Nephron progenitor cell (in vitro differentiated cells): ENCODE results near the gene PSG7.
"Not testable (repeated sequence)": the region's sequence is repeated elsewhere in the genome, so short reads cannot be mapped to it uniquely, and the experiment has no call there.

ENCODE experiments used
- DNase-seq: peaks from one replicate; pipeline ENCODE4 v3.0.0; 2021
- H3K27ac Mint-ChIP-seq: 2 replicates; pipeline ENCODE4 v1.8.0; 2021; ENCODE audit warnings: mild to moderate bottlenecking, moderate library complexity, mixed read lengths
- H3K27me3 Mint-ChIP-seq: 2 replicates; pipeline ENCODE4 v1.8.0; 2021; ENCODE audit warnings: mild to moderate bottlenecking, low read depth, mixed read lengths; ENCODE audit not compliant: poor library complexity
- H3K36me3 Mint-ChIP-seq: 2 replicates; pipeline ENCODE4 v1.8.0; 2021; ENCODE audit warnings: low read depth, mixed read lengths
- H3K4me1 Mint-ChIP-seq: 2 replicates; pipeline ENCODE4 v1.8.0; 2021; ENCODE audit warnings: mixed read lengths
- H3K4me3 Mint-ChIP-seq: 2 replicates; pipeline ENCODE4 v1.8.0; 2021; ENCODE audit warnings: mild to moderate bottlenecking, moderate library complexity, mixed read lengths
- H3K9me3 Mint-ChIP-seq: 2 replicates; pipeline ENCODE4 v1.8.0; 2021; ENCODE audit warnings: mild to moderate bottlenecking, moderate library complexity, mixed read lengths
- TF ChIP-seq, protein P1 (sequence below): fragments of 200-600 bp; sonication (generic); IDR thresholded peaks from 2 replicates; pipeline ENCODE4 v1.5.0; 2021; ENCODE audit warnings: antibody characterized with exemption

The PSG7 gene

DNA sequence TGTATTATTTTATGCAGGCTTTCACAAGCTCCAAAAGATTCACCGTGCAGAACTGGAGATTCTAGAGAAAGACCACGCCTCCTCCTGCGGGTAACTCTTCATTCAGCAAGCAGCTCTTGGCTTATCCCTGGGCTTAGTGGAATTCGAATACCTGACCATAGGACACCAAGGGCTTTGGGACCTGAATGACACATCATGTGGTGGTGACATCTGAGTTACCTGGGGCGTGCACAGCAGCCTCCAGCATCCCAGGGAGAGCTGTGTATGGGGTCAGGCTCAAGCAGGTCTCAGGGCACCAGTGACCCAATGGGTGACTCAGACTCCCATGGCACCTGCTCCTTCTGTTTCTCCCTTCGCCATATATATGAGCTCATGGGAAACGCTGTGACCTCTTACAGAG is 46.6 kb downstream of the PSG7 start:
- not testable (repeated sequence) for H3K36me3 Mint-ChIP-seq, H3K27me3 Mint-ChIP-seq, DNase-seq, H3K27ac Mint-ChIP-seq, H3K4me3 Mint-ChIP-seq, H3K4me1 Mint-ChIP-seq
- H3K9me3 Mint-ChIP-seq, result peaks cover 81% of the 10 kb centered on the region

DNA sequence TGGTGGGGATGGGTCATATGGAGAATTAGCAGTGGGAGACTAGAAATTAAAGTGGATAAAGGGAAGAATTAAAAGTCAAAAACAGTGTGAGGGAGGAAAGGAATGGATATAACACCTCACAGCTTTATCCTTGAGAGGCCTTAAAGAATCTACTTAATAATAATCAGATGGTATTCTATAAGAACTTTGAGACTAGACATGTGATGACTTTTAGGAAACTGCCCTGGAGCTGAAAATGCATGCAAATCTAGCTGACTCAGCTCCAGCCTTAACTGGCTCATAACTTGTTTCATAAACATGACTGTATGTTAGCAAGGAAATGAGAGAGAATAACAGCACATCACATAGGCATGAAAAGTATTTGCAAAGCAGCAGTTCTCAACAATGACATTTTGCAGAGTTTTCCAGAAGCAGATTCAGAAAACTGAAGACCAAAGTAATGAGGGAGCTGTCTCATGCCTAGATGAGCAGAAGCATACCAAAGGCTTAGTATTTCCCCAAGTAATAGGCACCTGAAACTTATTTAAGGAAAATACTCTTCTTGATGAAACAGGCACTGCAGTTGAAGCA is 49.0 kb downstream of the PSG7 start:
- not testable (repeated sequence) for H3K4me3 Mint-ChIP-seq, DNase-seq, H3K36me3 Mint-ChIP-seq, H3K4me1 Mint-ChIP-seq, H3K27me3 Mint-ChIP-seq, H3K27ac Mint-ChIP-seq
- H3K9me3 Mint-ChIP-seq, result peaks cover 87% of the 10 kb centered on the region

DNA sequence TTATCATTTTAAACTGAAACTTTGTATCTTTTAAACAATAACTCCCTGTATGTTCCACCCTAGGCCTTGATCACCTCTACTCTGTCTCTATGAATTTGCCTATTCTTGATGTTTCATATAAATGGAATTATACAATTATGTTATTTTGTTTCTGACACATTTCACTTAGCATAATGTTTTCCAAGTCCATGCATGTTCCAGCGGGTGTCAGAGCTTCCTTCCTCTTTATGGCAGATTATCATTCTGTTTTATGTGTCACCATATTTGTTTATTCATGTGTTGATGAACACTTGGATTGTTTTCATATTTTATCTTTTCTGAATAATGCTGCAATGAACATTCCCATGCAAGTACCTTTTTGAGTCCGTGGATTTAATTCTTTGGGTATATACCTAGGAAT is 54.3 kb downstream of the PSG7 start:
- not testable (repeated sequence) for H3K27ac Mint-ChIP-seq, H3K36me3 Mint-ChIP-seq, H3K4me3 Mint-ChIP-seq, DNase-seq, H3K4me1 Mint-ChIP-seq, H3K27me3 Mint-ChIP-seq
- peaks cover 93% of the 10 kb centered on the region for H3K9me3 Mint-ChIP-seq

DNA sequence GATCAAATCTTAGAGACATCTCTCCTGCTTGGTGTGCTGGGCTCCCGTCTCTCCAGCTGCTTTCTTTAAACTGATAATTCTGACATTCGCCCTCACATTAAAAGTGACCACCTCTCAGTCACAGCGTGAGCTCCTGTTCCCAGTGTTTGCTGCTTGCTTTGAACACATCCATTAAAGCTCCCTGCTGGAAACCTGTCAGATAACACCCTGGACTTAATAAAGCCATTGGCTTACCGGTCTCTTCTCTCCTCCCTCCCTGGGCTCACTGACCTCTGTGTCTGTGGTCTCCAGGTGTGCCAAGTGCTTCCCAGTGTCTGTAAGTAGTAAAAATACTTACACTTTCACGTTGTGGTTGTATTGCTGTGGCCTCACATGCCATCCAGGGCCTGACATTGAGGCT is 55.0 kb downstream of the PSG7 start:
- H3K27ac Mint-ChIP-seq, H3K27me3 Mint-ChIP-seq, DNase-seq, H3K36me3 Mint-ChIP-seq, H3K4me1 Mint-ChIP-seq, H3K4me3 Mint-ChIP-seq: not testable (repeated sequence)
- H3K9me3 Mint-ChIP-seq, result peaks cover 91% of the 10 kb centered on the region

DNA sequence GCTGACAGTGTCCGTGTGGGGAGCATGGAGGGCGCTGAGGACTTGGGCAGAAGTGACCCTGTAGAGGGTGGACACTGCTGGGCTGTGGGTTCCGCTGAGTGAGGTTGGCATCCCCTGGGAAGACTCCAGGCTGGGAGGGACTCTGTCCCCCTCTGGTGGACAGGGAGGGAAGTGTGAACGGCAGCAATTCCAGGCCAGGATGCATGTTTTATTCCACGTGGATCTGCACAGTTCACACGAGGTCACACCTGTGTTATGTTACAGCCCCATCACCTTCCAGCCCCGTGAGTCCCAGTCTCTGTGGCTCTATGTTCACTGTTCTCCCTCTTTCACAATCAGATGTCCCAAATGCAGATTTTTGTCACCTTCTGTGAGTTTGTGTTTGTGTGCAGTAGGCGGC is 55.7 kb downstream of the PSG7 start:
- H3K4me3 Mint-ChIP-seq, H3K27me3 Mint-ChIP-seq, H3K4me1 Mint-ChIP-seq, DNase-seq, H3K36me3 Mint-ChIP-seq, H3K27ac Mint-ChIP-seq: not testable (repeated sequence)
- peaks cover 91% of the 10 kb centered on the region for H3K9me3 Mint-ChIP-seq

DNA sequence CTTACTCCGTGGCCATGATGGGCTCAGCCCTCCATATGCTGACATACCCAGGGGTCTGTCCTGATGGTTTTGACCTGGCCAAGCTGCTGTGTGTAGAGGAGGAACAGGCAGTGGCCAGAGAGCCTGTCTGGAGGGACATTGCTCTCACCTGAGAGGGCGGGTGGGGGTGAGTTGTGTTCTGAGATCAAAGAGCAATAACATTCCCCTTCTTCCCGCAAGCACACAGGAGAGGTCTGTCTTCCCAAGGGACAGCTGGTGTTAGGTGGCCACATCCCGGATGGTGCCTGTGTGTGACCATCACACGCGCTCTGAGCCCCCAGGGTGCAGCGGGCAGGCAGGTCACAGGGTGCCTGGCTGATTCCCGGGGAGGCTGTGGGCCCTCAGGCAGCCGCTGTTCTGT is 56.4 kb downstream of the PSG7 start:
- H3K4me1 Mint-ChIP-seq, H3K4me3 Mint-ChIP-seq, DNase-seq, H3K27me3 Mint-ChIP-seq, H3K27ac Mint-ChIP-seq, H3K36me3 Mint-ChIP-seq: not testable (repeated sequence)
- peaks cover 91% of the 10 kb centered on the region for H3K9me3 Mint-ChIP-seq

DNA sequence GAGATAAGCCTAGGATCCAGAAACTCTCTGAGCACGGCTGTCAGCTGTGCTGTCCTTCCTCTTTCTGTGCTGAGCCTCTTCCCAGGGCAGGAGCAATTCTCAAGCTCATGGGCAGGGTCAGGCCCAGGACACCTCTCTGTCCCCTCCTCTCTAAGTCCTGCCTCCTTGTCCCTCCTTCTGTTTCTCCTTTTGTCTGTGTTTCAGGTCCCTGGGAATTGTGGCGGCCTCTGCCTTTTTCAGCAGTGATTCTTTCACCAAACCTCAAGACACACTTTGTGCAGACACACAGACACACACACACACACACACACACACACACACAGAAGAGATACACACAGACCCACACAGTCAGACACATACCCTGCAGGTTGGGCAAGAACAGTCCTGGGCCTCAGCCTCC is 57.4 kb downstream of the PSG7 start, which contains the start of gene PSG1:
TSS of gene PSG1 (minus strand) at position 101 of the 400 bp plus-strand sequence. CDS start 132 bp downstream, outside the sequence.
- no peaks in the 10 kb centered on the region for H3K4me1 Mint-ChIP-seq
- no peaks in the 10 kb centered on the region for H3K36me3 Mint-ChIP-seq
- DNase-seq, result no peak
- peaks cover 2% of the 10 kb centered on the region for H3K27me3 Mint-ChIP-seq
- no peak within 1 kb of the TSS for H3K27ac Mint-ChIP-seq
- TF ChIP-seq, protein P1, sequence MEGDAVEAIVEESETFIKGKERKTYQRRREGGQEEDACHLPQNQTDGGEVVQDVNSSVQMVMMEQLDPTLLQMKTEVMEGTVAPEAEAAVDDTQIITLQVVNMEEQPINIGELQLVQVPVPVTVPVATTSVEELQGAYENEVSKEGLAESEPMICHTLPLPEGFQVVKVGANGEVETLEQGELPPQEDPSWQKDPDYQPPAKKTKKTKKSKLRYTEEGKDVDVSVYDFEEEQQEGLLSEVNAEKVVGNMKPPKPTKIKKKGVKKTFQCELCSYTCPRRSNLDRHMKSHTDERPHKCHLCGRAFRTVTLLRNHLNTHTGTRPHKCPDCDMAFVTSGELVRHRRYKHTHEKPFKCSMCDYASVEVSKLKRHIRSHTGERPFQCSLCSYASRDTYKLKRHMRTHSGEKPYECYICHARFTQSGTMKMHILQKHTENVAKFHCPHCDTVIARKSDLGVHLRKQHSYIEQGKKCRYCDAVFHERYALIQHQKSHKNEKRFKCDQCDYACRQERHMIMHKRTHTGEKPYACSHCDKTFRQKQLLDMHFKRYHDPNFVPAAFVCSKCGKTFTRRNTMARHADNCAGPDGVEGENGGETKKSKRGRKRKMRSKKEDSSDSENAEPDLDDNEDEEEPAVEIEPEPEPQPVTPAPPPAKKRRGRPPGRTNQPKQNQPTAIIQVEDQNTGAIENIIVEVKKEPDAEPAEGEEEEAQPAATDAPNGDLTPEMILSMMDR, result no peak
- H3K4me3 Mint-ChIP-seq, result no peak within 1 kb of the TSS
- H3K9me3 Mint-ChIP-seq, result peaks cover 90% of the 10 kb centered on the region

DNA sequence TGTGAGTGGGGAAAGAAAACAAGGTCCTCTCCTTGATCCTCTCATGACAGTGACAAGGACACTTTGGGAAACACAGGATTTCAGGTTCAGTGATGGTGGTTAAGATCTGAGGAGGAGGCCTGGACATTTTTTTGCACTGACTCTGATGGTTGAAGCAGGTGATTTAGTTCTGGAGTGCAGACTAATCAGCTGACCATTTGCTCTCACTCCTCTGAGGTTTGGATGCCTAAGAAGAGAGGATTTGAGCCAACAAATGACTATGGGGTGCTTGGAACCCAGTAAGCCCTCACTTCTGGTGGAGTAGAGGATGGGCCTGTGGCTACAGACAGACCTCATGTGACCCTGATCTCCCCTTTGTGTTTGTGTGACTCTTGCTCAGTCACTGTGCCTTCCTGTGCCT is 60.4 kb downstream of the PSG7 start:
- not testable (repeated sequence) for H3K4me3 Mint-ChIP-seq, H3K4me1 Mint-ChIP-seq, H3K27me3 Mint-ChIP-seq, DNase-seq, H3K27ac Mint-ChIP-seq, H3K36me3 Mint-ChIP-seq
- peaks cover 93% of the 10 kb centered on the region for H3K9me3 Mint-ChIP-seq

DNA sequence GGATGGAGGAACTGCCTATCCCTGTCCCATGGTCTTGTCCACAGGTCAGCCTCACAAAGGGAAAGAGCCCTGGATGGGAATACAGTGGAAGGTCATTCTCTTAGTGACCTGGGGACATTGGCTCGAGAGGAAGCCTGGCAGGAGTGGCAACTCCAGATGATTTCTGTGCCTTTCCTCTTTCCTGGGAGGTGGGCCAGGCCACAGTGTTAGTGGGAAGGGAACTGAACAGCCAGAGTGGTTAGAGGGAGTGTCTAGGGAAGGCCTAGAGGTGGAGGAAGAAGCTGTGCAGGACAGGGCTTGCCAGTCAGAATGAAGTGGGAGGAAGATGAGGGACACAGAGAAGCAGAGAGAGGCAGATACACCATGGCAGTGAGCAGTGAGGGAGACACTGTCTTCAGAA is 61.1 kb downstream of the PSG7 start:
- H3K27me3 Mint-ChIP-seq, H3K4me1 Mint-ChIP-seq, H3K27ac Mint-ChIP-seq, H3K36me3 Mint-ChIP-seq, H3K4me3 Mint-ChIP-seq, DNase-seq: not testable (repeated sequence)
- H3K9me3 Mint-ChIP-seq, result peaks cover 93% of the 10 kb centered on the region

DNA sequence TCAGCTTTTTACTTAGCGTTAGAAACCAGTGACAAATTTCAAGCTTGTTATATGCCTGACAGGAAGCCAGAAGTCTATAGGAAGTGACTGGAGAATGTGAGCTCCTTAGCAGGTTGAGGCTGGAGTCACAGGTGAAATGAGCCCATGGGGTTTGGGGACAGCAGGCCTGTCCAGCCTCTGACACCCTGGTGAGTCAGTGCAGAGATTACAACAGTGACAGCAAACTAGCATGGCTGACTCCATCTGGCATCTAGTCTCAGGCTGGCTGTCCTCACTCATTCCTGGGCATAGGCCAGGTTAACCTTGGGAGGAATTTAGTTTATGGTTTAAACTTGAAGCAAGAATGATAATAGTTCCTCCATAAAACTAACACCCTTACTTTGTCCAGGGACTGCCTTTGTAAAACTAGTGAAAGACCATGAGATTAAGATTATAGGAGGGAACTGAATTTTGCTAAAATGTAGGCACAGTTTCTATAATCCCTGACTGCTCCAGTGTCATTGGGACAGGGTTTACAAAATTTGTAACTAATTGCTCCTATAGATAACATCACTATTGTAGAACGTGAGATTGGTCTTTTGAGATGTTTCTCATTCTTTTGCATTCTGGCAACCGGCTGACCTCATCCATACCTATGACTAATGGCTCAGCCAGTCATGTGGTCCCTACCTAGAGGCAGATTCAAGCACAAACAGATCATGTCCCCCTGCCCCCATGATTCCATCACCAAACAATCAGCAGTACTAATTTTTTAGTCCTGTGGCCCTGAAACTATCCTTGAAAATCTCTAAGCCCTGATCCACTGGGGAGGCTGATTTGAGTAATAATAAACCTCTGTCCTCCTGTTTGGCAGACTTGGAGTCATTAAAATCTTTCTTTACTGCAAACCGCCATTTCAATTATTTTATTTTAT is 61.9 kb downstream of the PSG7 start:
- DNase-seq, H3K4me3 Mint-ChIP-seq, H3K36me3 Mint-ChIP-seq, H3K27ac Mint-ChIP-seq, H3K27me3 Mint-ChIP-seq, H3K4me1 Mint-ChIP-seq: not testable (repeated sequence)
- peaks cover 92% of the 10 kb centered on the region for H3K9me3 Mint-ChIP-seq

DNA sequence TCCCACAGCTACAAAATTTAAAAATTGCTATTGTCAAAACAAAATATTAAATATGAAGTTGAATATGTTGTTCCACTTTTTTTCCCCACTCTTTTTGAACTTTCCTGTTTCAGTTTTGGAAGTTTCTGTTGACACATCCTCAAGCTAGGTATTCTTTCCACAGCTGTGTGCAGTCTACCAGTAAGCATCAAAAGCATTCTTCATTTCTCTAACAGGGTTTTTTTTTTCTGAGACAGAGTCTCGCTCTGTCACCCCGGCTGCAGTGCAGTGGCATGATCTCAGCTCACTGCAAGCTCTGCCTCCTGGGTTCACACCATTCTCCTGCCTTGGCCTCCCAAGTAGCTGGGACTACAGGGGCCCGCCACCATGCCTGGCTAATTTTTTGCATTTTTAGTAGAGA is 62.9 kb downstream of the PSG7 start:
- not testable (repeated sequence) for H3K27me3 Mint-ChIP-seq, H3K4me1 Mint-ChIP-seq, H3K36me3 Mint-ChIP-seq, DNase-seq, H3K4me3 Mint-ChIP-seq, H3K27ac Mint-ChIP-seq
- H3K9me3 Mint-ChIP-seq, result peaks cover 92% of the 10 kb centered on the region
